HG03097 (cell line): Measurements from ENCODE around the gene OR52D1.

Experiments
- ATAC-seq: cut with Tn5 transposase; IDR thresholded peaks from one replicate; pipeline ENCODE4 v1.9.1; 2021; ENCODE audit not compliant: unreplicated experiment, low FRiP score

The OR52D1 gene

DNA sequence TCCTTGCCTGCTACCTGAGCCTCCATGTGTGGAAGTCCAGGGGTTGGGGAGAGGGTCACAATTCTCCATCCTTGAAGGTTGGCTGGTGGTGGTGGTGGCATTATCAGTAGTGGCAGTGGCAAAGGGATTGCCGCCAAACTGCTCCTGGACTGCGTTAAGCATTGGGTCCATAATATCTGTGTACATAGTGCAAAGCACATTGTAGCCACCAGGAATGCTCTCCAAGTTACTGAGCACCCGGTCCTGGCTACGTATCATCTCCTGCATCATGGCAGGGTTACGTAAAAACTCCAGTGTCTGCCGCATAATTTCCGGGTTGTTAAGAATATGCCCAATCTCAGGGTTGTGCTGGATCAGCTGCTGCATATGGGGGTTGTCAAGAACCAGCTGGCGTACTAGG lies 20.1 kb downstream of the OR52D1 start:
- no peak for ATAC-seq

DNA sequence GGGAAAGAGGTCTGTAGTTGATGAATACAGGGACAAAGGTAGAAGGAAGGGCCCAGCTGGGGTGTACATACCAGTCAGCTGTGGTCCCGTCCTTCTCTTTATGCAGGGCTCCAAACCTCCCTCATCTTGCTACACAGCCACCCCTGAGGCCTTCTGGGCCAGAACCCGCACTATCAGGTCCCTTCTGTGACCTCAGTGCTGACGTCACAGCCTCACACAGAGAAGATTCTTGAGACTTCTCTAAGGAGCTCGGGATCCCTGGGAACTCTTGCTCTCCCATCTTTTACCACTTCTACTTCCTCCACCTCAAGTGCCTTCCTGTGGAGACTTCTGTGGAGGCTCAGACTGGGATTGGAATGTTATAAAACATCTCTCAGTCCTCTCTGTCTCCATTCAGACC lies 21.3 kb downstream of the OR52D1 start, which contains the start of gene UBQLN3:
Gene UBQLN3, minus strand, starts transcription at position 155 of the 400 bp plus-strand sequence. CDS start 399 bp downstream, outside the sequence.
- no peak for ATAC-seq

DNA sequence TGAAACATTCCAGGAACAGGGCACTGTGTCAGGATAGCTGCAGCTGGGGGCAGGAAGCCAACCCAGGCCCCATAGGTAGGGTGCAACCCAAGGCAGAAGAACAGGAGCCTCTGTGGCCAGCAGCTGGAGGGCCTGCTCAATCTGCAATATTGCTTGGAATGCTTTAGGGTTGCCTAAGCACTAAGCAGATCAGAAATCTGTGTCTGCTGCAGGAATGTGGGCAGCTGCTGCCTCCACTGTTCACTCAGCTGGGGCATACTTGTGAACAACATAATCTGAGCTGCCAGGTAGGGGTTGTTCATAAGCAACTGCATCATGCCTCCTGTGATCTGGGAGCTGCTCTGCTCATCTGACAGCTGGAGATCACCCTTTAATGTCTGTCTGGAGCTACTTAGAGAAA lies 26.4 kb downstream of the OR52D1 start:
- no peak for ATAC-seq

GRCh38 chr11:5516599-5516998 lies 28.1 kb downstream of the OR52D1 start, which contains the start of gene UBQLNL:
UBQLNL (minus strand) TSS chr11:5516699; CDS start chr11:5516441, 258 bp downstream.
- ATAC-seq: no peak

- no peak for ATAC-seq
Measured at GRCh38 chr11:5521540-5521939, 33.1 kb downstream of the OR52D1 start.

DNA sequence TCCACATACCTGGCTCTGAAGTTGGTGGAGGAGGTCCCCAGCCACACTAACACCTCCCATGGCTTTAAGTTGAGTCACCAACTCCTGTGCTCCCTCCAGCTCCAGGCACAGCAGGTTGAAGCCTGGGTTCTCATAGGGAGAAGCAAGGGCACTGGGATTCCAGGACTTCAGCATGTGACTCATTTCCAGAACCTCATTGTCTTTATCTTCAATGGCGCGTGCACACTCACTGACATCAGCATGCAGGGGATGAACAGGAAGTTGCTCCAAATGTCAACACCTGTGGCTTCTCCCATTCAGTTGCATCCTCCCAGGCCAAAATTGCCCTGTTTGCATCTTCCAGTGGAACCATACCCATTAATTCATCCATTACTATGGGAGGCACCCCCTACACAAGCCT lies 33.8 kb downstream of the OR52D1 start:
- ATAC-seq: no peak

- ATAC-seq: no peak
Measured at GRCh38 chr11:5524756-5525155, 36.3 kb downstream of the OR52D1 start.

- no peak for ATAC-seq
Measured at GRCh38 chr11:5527716-5528115, 39.2 kb downstream of the OR52D1 start.

- no peak for ATAC-seq
Measured at GRCh38 chr11:5528495-5528894, 40.0 kb downstream of the OR52D1 start.

GRCh38 chr11:5531053-5531831 lies 42.8 kb downstream of the OR52D1 start:
- ATAC-seq: no peak

DNA sequence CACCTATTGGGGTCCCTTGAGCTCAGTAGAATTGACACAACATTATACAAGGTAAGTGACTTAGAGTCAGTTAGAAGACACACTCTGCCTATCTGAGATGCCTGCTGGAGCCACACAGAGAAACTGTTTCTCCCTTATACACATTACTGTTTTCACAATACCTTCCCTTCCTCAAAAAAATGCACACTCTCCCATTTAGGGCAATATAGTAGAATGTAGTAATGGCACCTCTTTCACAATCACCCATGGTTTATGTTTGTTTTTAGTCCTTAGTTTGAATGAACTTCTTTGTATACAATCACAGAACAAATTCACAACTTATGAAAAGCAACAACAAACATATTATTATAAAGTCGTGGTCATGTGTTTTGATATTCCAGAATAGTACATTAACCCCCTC lies 45.6 kb downstream of the OR52D1 start:
- no peak for ATAC-seq

DNA sequence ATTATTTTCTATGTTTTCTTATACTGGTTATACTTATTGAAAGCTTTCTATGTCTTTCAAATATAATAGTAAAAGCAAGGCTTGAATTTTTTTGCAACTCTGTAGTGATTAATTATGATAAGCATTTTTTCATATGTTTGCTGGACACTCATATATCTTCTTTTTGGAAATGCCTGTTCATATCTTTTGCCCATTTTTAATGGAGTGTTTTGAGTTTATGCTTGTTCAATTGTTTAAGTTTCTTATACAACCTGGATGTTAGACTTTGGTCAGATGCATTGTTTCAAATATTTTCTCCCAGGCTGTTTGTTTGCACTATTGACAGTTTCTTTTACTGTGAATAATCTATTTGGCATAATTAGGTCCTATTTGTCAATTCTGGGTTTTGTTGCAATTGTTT lies 48.0 kb downstream of the OR52D1 start:
- no peak for ATAC-seq
